ENCODE measurements around the gene AURKAIP1.
"Not testable (repeated sequence)": the region's sequence is repeated elsewhere in the genome, so short reads cannot be mapped to it uniquely, and the experiment has no call there.

AURKAIP1 gene

DNA sequence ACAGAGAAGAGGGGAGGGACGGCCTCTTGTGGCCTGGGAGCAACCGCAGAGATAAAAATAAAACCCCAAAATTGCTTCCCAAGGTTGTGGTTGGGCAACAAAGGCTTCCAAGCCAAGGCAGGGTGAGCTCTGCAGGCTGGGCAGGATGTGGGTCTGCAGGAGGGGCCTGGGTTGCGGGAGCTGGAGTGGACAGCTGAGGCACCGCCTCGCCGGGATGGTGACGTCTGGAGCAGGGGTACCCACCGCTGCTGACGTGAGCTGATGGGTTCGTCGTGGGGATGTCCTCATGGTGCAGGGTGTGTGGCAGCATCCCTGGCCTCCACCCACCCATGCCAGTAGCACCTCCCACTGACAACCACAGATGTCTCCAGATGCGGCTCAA is 3.7 kb downstream of the AURKAIP1 start:
- TF ChIP-seq, protein P1, sequence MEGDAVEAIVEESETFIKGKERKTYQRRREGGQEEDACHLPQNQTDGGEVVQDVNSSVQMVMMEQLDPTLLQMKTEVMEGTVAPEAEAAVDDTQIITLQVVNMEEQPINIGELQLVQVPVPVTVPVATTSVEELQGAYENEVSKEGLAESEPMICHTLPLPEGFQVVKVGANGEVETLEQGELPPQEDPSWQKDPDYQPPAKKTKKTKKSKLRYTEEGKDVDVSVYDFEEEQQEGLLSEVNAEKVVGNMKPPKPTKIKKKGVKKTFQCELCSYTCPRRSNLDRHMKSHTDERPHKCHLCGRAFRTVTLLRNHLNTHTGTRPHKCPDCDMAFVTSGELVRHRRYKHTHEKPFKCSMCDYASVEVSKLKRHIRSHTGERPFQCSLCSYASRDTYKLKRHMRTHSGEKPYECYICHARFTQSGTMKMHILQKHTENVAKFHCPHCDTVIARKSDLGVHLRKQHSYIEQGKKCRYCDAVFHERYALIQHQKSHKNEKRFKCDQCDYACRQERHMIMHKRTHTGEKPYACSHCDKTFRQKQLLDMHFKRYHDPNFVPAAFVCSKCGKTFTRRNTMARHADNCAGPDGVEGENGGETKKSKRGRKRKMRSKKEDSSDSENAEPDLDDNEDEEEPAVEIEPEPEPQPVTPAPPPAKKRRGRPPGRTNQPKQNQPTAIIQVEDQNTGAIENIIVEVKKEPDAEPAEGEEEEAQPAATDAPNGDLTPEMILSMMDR (conservative IDR thresholded peaks at IDR 0.05; ENCODE audit: low read depth, low read length), result no peak
- H3K4me3 ChIP-seq (ENCODE audit: low read depth, low read length), result no peak overlapping the region

DNA sequence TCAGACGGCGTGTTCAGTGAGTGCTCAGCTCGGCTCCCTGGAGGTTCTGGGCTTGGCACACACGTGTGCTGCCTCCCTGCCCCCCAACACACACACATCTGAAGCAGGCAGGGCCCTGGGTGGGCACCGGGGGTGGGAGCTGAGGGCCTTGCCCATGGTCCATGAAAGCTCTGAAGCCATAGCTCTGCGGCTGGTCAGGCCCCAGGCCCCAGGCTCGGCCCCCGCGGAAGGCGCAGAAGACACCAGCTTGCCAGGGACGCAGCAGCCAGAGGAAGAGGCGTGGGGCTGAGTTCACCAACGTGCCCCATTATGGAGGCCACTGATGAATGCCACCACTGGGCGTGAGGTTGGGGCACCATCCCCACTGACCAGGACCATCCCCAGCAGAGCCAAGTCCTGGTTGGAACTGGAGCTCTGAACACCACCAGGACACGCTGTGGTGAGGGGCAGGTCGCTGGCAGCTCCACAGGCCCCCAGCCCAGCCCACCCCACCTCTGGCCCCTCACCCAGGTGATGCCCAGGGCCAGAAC is 4.2 kb downstream of the AURKAIP1 start:
- H3K4me3 ChIP-seq (ENCODE audit: low read depth, low read length), result no peak overlapping the region
- TF ChIP-seq, protein P1 (conservative IDR thresholded peaks at IDR 0.05; ENCODE audit: low read depth, low read length), result no peak
- no peak for DNase-seq (ENCODE audit: low read depth)

More for the DNA sequence above, 3.7 kb downstream of the AURKAIP1 start:
- DNase-seq (ENCODE audit: low read depth), result no peak

DNA sequence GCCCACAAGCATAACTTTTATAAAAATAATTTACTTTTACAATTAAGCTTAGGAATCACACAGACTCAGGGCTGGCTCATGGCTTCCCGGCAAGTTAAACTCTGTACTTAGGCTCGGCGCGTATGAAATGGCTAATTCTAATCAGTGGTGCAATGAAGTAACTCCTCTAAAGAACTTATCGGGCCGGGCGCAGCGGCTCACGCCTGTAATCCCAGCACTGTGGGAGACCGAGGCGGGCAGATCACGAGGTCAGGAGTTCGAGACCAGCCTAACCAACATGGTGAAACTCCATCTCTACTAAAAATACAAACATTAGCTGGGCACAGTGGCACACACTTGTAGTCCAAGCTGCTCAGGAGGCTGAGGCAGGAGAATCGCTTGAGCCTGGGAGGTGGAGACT is 4.9 kb downstream of the AURKAIP1 start:
- H3K4me3 ChIP-seq (ENCODE audit: low read depth, low read length); DNase-seq (ENCODE audit: low read depth): not testable (repeated sequence)

DNA sequence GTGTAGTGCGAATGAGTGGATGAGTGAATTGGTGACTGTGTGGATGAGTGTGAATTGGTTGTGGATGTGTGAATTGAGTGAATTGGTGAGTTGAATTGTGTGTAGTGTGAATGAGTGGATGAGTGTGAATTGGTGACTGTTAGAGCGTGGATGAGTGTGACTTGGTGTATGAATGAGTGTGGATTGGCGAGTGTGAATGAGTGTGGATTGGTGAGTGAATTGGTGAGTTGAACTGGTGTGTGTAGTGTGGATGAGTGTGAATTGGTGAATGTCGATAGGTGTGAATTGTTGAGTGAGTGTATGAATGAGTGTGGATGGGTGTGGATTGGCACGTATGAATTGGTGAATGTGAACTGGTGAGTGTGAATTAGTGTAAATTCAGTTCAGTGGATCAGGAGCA is 7.7 kb downstream of the AURKAIP1 start:
- no peak for DNase-seq (ENCODE audit: low read depth)
- no peak overlapping the region for H3K4me3 ChIP-seq (ENCODE audit: low read depth, low read length)
- TF ChIP-seq, protein P1 (conservative IDR thresholded peaks at IDR 0.05; ENCODE audit: low read depth, low read length), result no peak

DNA sequence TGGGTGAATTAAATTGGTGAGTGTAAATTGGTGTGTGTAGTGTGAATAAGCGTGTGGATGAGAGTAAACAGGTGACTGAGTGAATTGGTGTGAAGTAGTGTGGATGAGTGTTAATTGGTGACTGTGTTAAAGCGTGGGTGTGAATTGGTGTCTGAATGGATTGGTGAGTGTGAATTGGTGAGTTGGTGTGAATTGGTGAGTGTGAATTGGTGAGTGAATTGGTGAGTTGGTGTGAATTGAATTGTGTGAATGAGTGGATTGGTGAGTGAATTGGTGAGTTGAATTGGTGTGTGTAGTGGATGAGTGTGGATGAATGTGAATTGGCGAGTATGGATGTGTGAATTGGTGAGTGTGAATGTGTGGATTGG is 8.3 kb downstream of the AURKAIP1 start:
- H3K4me3 ChIP-seq (ENCODE audit: low read depth, low read length), result no peak overlapping the region
- TF ChIP-seq, protein P1 (conservative IDR thresholded peaks at IDR 0.05; ENCODE audit: low read depth, low read length), result no peak
- DNase-seq (ENCODE audit: low read depth), result no peak

DNA sequence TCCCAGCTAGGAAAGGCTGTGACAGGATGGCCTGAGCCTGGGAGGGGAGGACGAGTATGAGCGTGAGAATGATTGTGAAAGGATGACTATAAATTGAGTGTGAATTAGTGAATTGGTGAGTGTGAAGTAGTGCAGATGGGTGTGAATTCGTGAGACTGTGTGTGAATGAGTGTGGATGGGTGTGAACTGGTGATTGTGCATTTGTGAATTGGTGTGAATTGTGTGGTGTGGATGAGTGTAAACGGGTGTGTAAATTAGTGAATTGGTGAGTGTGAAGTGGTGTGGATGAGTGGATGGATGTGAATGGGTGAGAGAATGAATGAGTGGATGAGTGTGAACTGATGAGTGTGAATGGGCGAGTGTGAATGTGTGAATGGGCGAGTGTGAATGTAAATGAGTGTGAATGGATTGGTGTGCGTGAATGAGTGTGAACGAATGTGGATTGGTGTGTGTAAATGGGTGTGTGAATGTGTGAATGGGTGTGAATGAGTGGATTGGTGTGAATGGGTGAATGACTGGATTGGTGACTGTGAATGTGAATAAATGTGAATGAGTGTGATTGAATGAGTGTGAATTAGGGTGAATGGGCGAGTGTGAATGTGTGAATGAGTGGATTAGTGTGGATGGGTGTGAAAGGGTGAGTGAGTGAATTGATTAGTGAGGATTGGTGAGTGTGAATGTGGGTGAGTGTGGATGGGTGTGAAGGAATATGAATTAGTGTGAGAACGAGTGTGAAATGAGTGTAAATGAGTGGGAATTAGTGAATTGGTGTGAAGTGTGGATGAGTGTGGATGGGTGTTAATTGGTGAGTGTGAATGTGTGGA is 8.9 kb downstream of the AURKAIP1 start:
- H3K4me3 ChIP-seq (ENCODE audit: low read depth, low read length), result no peak overlapping the region
- DNase-seq (ENCODE audit: low read depth), result no peak
- TF ChIP-seq, protein P1 (conservative IDR thresholded peaks at IDR 0.05; ENCODE audit: low read depth, low read length), result no peak

DNA sequence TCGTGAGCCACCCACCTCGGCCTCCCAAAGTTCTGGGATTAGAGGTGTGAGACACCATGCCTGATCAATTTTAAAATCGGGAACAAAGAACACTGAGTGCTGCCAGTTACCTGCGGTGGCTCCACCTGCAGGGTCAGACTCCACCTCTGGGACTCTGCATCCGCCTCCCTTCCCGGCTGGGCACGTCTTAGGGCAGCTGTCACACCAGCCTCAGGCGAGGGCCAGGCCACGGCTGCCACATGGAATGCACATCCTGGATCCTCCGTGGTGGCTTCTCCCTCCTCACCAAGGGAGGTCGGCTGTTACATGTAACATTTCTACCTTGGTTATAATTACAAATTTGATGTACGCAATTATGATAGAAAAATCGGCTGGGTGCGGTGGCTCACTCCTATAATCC is 10.7 kb downstream of the AURKAIP1 start:
- DNase-seq (ENCODE audit: low read depth), result no peak
- TF ChIP-seq, protein P1 (conservative IDR thresholded peaks at IDR 0.05; ENCODE audit: low read depth, low read length), result no peak
- H3K4me3 ChIP-seq (ENCODE audit: low read depth, low read length), result no peak overlapping the region
